GM19043 (cell line): ENCODE measurements around the gene EDEM1.
"Not testable (repeated sequence)": the region's sequence is repeated elsewhere in the genome, so short reads cannot be mapped to it uniquely, and the experiment has no call there.

Experiments used
- ATAC-seq: cut with Tn5 transposase; IDR thresholded peaks from one replicate; pipeline ENCODE4 v1.9.1; 2021; ENCODE audit warnings: low read depth; ENCODE audit not compliant: unreplicated experiment

Gene EDEM1

GRCh38 chr3:5170975-5171374, 16.5 kb upstream of the EDEM1 start:
- no peak for ATAC-seq

GRCh38 chr3:5172018-5172417, 15.5 kb upstream of the EDEM1 start:
- no peak for ATAC-seq

- ATAC-seq = not testable (repeated sequence)
These were observed 8.5 kb upstream of the EDEM1 start for GRCh38 chr3:5179036-5179435.

GRCh38 chr3:5181469-5182141, 5.9 kb upstream of the EDEM1 start:
- peak; percentile 72 for ATAC-seq

GRCh38 chr3:5183714-5184113, 3.8 kb upstream of the EDEM1 start:
- ATAC-seq = not testable (repeated sequence)

GRCh38 chr3:5184499-5184898, 3.0 kb upstream of the EDEM1 start:
- ATAC-seq = no peak

- no peak for ATAC-seq
These were observed 2.3 kb upstream of the EDEM1 start for GRCh38 chr3:5185093-5185673.

- peak; percentile 20 for ATAC-seq
These were observed 1.2 kb upstream of the EDEM1 start for GRCh38 chr3:5186089-5186857.

- no peak for ATAC-seq
These were observed 700 bp upstream of the EDEM1 start for GRCh38 chr3:5186858-5187155.

- peak; percentile 7 for ATAC-seq
These were observed 462 bp downstream of the EDEM1 start for GRCh38 chr3:5187920-5188418.

GRCh38 chr3:5188419-5189221, 1.1 kb downstream of the EDEM1 start:
- ATAC-seq = no peak

- ATAC-seq = no peak
These were observed 2.8 kb downstream of the EDEM1 start for GRCh38 chr3:5190147-5190791.

- ATAC-seq = peak; percentile 7
These were observed 4.2 kb downstream of the EDEM1 start for GRCh38 chr3:5191555-5192304.

GRCh38 chr3:5192571-5193365, 5.3 kb downstream of the EDEM1 start:
- no peak for ATAC-seq

- no peak for ATAC-seq
These were observed 6.8 kb downstream of the EDEM1 start for GRCh38 chr3:5194341-5194740.

GRCh38 chr3:5194801-5195509, 7.4 kb downstream of the EDEM1 start:
- ATAC-seq = peak; percentile 37

GRCh38 chr3:5195605-5196004, 8.1 kb downstream of the EDEM1 start:
- no peak for ATAC-seq

- no peak for ATAC-seq
These were observed 9.5 kb downstream of the EDEM1 start for GRCh38 chr3:5197022-5197421.
